Fibroblast of mammary gland (primary cell): ENCODE data around the gene STAM2.
"Not testable (repeated sequence)": the region's sequence is repeated elsewhere in the genome, so short reads cannot be mapped to it uniquely, and the experiment has no call there.

Experiments used
- DNase-seq: peaks from one replicate; pipeline ENCODE4 v3.0.0-alpha.2; 2010; ENCODE audit warnings: low read depth
- H3K4me3 ChIP-seq: 2 replicates; pipeline ENCODE4 v1.5.1; 2011; ENCODE audit warnings: low read depth, mild to moderate bottlenecking, low read length, moderate library complexity; ENCODE audit not compliant: control insufficient read depth
- CTCF ChIP-seq: conservative IDR thresholded peaks from 2 replicates; pipeline ENCODE4 v1.5.1; 2011; ENCODE audit warnings: low read depth, low read length, inconsistent platforms; ENCODE audit not compliant: control insufficient read depth, insufficient read depth

STAM2 gene

GRCh38 chr2:152171718-152172117, 3.8 kb downstream of the STAM2 start:
- no peak for TF ChIP-seq CTCF
- no peak overlapping the region for H3K4me3 ChIP-seq
- no peak for DNase-seq

- not testable (repeated sequence) for DNase-seq, H3K4me3 ChIP-seq
Observed at GRCh38 chr2:152169158-152169557, 6.4 kb downstream of the STAM2 start.

GRCh38 chr2:152167470-152167869, 8.1 kb downstream of the STAM2 start:
- DNase-seq, H3K4me3 ChIP-seq: not testable (repeated sequence)

GRCh38 chr2:152167065-152167464, 8.5 kb downstream of the STAM2 start:
- no peak for DNase-seq
- no peak overlapping the region for H3K4me3 ChIP-seq
- no peak for TF ChIP-seq CTCF

GRCh38 chr2:152166633-152167032, 8.9 kb downstream of the STAM2 start:
- H3K4me3 ChIP-seq: no peak overlapping the region
- DNase-seq: peak; percentile 55
- TF ChIP-seq CTCF: no peak

- no peak for DNase-seq
- H3K4me3 ChIP-seq: no peak overlapping the region
- no peak for TF ChIP-seq CTCF
Observed at GRCh38 chr2:152165780-152166179, 9.8 kb downstream of the STAM2 start.

- H3K4me3 ChIP-seq: no peak overlapping the region
- TF ChIP-seq CTCF: no peak
Observed at GRCh38 chr2:152165306-152165705, 10.3 kb downstream of the STAM2 start.

GRCh38 chr2:152163669-152164068, 11.9 kb downstream of the STAM2 start:
- DNase-seq, H3K4me3 ChIP-seq: not testable (repeated sequence)

More at GRCh38 chr2:152165306-152165705, 10.3 kb downstream of the STAM2 start:
- no peak for DNase-seq
